ENCODE data around the gene PHLDB1.

PHLDB1 gene

DNA sequence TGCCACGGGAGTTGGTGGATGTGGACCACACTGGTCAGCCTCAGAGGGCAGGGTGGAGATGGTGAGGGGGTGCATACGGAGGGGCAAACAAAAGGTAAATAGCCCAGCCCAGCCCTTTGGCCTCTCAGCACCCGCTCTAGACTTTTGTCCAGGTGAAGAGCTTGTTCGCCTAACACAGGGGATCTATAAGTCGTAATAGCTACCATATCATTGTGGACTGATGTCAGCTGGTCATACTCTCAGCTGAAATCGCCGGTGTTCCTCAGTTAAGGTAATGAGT is 99.1 kb downstream of the PHLDB1 start:
- H3K27me3 ChIP-seq (replicated peaks): no peaks in the 10 kb centered on the region
- in situ Hi-C loops (cut with HindIII; ENCODE audit: low pct_ligation_motif_present, low sequenced_read_pairs): loop anchor here (25.0 kb wide), 1 partner anchor 231 kb away; the partner anchor contains the start of gene BCL9L
- no peak for TF ChIP-seq CTCF (IDR thresholded peaks at IDR 0.05; ENCODE audit: low read depth, low read length, missing control alignments)
- DNase-seq: no peak
- H3K36me3 ChIP-seq (replicated peaks): no peaks in the 10 kb centered on the region
- H3K4me3 ChIP-seq (ENCODE audit: low read depth, low read length): no peak overlapping the region
- H3K27ac ChIP-seq: no peak overlapping the region

Measured in brain microvascular endothelial cell (primary cell).